ENCODE data around the gene EPM2A.
"Not testable (repeated sequence)": the region's sequence is repeated elsewhere in the genome, so short reads cannot be mapped to it uniquely, and the experiment has no call there.

EPM2A gene

DNA sequence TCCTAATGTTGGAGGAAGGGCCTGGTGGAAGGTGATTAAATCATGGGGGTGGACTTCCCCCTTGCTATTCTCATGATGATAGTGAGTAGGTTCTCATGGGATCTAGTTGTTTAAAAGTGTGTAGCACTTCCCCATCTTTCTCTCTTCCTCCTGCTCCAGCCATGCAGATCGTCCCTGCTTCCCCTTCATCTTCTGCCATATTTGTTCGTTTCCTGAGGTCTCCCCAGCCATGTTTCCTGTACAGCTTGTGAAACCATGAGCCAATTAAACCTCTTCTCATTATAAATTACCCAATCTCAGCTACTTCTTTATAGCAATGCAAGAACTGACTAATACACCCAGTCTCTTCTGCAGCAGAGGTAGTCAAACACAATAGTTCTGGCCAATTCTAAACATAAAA lies 5.4 kb downstream of the EPM2A start:
- DNase-seq (ENCODE audit: low spot score): no peak

DNA sequence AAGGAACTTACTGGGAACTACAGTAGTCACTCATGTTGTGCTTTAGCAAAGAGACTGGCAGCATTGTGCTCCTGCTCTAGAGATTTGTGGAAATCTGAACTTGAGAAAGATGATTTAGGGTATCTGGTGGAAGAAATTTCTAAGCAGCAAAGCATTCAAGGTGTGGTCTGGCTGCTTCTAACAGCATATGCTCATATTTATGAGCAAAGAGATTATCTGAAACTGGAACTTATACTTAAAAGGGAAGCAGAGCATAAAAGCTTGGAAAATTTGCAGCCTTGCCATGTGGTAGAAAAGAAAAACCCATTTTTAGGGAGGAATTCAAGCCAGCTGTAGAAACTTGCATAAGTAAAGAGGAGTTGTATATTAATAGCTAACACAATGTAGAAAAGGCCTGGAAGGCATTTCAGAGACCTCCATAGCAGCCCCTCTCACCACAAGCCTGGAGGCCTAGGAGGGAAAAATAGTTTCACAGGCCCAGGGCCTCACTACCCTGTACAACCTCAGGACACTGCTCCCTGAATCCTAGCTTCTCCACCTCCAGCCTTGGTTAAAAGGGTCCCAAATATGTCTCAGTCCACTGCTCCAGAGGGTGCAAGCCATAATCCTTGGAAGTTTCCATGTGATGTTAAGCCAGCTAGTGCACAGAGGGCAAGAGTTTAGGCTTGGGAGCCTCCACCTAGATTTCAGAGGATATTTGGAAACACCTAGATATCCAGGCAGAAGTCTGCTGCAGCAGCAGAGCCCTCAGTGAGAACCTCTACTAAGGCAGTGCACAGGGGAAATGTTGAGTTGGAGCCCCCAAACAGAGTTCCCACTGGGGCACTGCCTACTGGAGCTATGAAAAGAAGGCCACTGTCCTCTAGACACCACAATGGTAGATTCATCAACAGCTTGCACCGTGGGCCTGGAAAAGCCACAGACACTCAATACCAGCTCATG lies 6.6 kb downstream of the EPM2A start:
- DNase-seq (ENCODE audit: low spot score): no peak

DNA sequence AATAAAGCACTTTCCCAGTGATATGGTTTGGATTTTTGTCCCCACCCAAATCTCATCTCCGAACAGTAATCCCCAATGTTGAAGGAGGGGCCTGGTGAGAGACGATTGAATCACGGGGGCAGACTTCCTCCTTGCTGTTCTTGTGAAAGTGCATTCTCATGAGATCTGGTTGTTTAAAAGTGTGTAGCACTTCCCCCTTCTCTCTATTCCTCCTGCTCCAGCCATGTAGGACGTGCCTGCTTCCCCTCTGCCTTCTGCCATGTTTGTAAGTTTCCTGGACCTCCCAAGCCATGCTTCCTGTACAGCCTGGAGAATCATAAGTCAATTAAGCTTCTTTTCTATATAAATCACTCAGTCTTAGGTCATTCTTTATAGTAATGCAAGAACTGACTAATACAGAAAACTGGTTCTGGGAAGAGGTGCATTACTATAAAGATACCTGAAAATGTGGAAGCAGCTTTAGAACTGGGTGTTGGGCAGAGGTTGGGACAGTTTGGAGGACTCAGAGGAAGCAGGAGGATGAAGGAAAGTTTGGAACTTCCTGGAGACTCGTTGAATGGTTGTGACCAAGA lies 7.4 kb downstream of the EPM2A start:
- DNase-seq (ENCODE audit: low spot score): no peak

DNA sequence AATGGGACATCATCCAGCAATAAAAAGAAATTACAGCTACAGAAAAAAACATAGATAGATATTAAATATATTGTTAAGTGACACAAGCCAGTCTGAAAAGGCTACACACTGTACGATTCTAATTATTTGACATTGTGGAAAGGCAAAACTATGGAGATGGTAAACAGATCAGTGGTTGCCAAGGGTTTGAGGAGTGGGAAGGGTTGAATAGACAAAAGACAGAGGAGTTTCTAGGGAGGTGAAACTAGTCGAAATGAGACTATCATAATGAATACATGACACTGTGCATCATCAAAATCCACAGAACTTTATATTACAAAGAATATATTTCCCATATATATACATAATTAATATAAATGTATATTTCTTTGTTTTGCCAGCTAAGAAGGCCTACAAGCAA lies 9.8 kb downstream of the EPM2A start:
- DNase-seq (ENCODE audit: low spot score): no peak

DNA sequence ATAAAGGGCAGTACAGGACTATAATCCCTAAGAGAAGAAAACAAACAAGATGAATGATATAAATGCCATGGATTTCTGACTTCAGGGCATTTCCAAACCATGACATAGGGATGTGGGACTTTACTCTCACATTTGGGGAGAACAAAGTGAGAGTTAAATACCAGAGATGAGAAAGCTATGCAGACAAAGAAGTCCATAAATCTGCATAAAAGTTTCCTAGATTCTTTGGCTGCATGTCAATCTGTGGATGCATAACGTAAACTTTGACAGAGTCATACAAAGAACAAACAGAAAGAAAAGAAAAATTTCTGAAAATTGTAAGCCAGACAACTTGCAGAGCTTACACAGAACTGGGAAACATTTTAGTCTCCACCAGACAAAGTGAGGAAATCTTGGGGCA lies 11.7 kb downstream of the EPM2A start:
- no peak for DNase-seq (ENCODE audit: low spot score)

DNA sequence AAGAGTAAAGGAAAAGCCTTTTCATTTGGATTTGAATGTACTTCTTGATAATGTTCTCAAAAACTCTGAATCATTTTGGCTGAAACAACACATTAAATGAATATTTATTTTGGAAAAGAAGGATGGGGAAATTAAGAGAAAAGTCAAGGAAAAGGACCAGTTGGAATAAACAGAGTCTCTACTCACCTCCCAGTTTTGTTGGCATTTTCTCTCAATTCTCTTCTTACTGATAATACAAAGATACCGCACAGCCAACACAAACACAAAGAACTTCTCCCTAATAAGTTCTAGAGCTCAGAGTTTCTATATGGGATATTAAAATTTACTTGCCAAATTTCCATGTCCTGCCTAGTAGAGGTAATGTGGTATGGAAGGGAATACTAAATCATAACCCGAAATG lies 13.1 kb downstream of the EPM2A start:
- no peak for DNase-seq (ENCODE audit: low spot score)

DNA sequence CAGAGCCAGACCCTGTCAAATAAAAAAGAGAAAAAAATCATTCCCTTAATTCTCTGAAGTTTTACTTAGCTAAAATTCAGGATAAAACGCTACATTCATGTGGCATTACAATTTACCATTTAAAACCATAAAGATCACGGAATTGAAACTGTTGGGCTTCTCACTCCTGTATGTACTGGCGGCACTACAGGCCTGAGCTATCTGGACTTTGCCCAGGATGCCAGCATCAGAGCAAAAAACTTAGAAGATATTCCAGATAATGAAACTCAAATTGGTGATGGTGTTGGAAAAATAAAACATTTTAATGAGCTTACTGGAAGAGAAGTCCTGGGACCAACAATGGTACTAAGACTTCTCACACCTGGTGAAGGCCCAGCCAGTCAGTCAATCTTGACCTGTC lies 14.2 kb downstream of the EPM2A start:
- no peak for DNase-seq (ENCODE audit: low spot score)

DNA sequence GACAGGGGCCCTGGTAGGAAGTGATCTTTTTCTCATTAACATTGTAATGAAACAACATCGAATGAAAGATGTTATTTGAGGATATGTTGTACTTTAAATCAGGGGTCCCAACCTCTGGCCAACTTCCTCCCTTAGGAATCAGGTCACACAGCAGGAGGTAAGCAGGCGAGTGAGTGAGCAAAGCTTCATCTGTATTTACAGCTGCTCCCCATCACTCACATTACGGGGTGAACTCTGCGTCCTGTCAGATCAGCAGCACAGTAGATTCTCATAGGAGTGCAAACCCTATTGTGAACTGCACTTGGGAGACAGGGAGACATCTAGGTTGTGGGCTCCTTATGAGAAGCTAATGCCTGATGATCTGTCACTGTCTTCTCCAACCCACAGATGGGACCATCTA lies 19.9 kb downstream of the EPM2A start:
- DNase-seq (ENCODE audit: low spot score): no peak

DNA sequence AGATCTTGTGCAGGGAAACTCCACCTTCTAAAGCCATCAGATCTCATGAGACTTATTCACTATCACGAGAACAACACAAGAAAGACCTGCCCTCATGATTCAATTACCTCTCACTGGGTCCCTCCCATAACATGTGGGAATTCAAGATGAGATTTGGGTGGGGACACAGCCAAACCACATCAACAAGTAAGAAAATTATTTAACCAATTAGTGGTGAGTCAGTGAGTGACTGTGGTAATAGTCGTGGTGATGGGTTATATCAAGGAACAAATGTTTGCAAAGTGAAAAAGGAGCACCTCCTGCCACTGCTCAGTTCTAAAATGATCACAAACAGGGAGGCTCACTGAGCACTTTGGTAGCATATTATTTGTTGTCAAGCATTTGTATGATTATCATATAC lies 20.6 kb downstream of the EPM2A start:
- DNase-seq (ENCODE audit: low spot score): no peak

DNA sequence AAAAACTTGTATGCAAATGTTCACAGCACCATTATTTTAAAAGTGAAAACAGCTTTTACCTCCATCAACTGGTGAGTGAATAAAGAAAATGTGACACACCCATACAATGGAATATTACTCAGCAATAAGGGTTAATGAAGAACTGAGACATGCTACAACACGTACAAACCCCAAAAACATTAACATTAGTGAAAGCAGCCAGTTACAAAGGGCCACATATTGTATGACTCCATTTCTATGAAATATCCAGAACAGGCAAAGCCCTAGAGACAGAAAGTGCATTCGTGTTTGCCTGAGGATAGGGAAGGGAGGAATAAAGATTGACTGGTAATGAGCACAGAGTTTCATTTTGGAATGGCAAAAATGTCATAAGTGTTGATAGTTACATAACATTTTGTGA lies 21.5 kb downstream of the EPM2A start:
- DNase-seq (ENCODE audit: low spot score): no peak

DNA sequence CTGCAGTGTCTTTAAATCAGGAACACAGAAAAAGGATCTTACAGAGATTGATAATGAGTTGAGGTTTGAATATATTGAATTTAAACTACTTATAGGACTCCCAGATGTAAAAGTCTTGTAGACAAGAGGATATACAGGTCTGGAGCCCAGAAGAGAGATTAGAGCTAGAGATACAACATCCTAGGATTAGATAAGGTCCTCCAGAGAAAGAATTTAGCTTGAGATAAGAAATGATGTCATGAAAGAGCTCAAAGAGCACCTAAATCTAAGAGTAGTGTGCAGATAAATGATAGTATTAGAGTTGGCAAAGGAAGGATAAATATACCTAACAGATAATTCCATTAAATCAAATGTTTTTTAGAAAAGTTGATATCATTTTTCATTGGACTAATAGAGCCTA lies 23.9 kb downstream of the EPM2A start:
- DNase-seq (ENCODE audit: low spot score): no peak

DNA sequence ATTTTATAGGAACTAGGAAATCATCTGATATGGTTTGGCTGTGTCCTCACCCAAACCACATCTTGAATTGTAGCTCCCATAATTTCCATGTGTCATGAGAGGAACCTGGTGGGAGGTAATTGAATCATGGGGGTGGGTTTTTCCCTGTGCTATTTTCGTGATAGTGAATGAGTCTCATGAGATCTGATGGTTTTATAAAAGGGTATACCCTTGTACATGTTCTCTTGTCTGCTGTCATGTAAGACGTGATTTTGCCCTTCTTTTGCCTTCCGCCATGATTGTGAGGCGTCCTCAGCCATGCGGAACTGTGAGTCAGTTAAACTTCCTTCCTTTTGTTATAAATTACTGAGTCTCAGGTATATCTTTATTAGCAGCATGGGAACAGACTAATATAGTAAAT lies 27.9 kb downstream of the EPM2A start:
- DNase-seq (ENCODE audit: low spot score): no peak

DNA sequence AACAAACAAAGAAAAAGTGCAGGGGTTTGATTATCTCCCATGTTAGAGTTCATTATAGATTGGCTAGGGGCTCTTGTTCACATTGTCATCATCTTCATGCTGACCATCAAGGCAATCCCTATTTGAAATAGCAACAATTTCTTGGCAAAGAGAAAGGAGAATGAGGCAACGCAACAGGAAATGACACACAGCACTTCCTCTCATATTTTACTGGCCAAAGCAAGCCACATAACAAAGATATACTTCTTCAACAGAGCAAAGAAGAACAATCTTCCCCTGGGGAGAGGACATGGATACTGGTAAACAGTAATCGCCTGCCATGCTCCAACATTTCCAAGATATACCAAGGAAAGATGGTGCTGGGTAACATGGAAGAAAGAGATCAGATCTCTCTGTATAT lies 29.8 kb downstream of the EPM2A start:
- DNase-seq (ENCODE audit: low spot score): peak; percentile 20

DNA sequence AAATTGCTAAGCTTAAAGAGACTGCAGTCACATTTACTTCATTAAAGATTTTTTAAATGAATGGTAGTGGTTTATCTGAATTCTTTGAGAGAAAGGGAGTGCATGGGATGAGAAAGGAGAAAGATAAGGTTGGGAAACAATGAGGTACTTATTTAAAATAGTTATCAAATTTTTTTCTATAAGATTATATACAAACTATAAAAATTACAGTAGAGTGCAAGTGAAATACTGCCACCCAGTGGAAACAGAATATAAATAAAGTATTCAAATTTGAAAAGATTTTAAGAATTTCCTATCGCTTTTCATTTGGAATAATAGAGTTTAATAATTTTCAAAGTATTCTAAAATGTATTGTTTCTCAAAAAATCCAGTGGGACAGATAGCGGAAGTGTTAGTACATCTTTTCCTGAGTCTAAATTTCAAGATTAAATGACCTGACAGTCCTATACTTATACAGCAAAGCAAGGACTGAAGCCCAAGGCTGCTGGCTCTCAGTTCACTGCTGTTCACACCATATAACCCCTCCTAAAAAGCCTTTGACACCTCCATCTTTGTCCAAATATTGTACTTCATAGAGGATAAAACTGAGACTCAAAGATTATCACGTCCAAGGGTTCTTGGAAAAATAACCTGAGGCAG lies 31.1 kb downstream of the EPM2A start:
- peak; percentile 29 for DNase-seq (ENCODE audit: low spot score)

DNA sequence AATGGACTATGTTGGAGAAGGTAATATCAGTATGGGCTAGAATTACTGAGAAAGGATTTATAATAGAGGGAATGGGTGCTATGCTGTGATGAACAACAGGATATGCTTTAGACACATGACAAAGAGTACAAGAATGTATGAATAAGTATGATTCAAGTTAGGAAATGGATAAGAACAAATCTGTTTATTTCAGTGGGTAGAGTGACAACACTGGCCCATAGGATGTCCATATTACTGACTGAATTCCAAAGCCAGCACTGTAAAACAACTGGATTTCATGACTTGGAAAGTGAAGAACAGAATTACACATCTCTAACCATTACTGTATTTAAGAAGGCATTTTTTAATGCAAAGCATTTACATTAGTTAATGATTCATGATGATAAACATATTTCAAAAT lies 35.9 kb downstream of the EPM2A start:
- DNase-seq (ENCODE audit: low spot score): peak; percentile 46

DNA sequence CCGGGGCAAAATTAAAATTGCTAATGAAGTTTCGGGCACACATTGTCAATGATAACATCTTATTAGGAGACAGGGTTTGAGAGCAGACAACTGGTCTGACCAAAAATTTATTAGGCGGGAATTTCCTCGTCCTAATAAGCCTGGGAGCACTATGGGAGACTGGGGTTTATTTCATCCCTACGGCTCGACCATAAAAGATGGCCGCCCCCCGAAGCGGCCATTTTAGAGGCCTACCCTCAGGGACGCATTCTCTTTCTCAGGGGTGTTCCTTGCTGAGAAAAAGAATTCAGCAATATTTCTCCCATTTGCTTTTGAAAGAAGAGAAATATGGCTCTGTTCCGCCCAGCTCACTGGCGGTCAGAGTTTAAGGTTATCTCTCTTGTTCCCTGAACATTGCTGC lies 37.9 kb downstream of the EPM2A start:
- DNase-seq (ENCODE audit: low spot score): not testable (repeated sequence)

DNA sequence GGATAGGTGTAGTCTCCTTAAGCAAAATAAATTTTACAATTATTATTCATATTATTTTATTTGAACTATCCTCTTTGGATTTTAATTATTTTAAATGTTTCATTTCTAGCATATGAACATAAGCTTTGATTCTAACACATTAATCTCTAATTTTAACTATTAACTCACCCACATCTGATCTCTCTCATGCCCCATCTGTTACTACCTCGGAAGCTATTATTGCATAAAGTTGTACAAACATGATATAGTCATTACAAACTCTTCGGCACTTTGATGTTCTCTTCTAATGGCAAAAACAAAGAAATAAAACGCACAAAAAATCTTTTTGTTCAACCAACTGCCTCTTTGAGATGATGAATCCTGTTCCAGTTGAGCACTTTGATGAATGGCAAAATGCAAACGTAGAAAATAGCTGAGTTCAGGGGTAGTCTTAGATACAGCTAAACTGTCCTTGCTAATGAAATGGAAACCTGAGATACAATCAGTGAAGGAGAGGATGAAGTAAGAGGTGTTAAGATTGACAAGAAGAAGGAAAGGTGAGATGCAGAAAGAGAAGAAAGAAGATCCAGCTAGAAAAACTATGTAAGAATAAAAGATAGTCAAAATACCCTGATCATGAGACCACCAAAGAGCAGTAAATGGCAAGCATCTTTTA lies 41.1 kb downstream of the EPM2A start:
- DNase-seq (ENCODE audit: low spot score): no peak

DNA sequence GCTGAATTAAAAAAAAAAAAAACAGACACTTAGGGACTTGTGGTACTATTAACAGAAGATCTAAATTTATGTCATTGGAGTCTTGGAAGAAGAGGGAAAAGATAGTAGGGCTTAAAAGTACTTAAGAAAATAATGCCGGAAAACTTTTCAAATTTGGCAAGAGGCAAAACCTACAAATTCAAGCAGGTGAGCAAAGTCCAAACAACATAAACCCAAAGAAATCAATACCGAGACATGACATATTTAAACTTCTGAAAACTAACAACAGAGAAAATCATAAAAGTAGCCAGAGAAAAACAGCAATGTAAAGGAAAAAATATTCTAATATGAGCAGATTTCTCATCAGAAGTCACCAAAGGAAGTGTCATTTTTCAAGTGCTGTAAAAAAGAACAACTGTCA lies 44.4 kb downstream of the EPM2A start:
- no peak for DNase-seq (ENCODE audit: low spot score)

DNA sequence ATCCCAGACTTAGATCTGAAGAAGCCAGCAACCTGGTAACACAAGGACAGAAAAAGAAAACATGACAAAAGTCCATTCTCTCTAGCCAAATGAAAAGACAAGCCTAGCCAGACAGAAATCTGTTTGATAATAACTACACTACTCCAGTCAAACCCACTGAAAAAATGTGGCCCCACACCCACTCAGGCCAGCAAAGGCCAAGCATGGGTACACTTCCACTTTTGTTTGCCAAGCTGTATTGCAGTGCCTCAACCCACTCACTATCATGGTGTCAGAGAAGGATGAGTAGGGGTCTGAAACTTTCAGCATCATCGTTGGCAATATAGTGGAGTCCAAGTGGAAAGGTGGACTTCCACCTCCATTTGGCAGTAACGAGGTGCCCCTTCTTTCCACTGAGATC lies 45.8 kb downstream of the EPM2A start:
- no peak for DNase-seq (ENCODE audit: low spot score)

DNA sequence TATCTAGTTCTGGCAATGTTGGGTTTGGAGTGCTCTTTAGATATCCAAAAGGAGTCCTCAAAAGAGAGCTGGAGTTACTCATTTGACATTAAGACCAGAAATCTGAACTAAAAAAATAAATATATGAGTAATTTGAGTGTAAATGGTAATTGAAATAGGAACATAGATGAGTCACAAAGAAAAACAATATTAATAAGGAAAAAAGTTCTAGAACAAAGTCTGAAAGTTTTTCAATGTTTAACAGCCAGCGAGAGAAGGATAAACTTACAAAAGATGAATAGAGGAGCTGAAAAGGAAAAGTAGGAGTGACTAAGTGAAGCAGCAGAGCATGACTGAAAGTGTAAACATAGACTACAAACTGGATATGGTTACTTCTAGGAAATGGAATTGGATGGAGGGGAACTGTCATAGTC lies 46.8 kb downstream of the EPM2A start:
- DNase-seq (ENCODE audit: low spot score): peak; percentile 5

DNA sequence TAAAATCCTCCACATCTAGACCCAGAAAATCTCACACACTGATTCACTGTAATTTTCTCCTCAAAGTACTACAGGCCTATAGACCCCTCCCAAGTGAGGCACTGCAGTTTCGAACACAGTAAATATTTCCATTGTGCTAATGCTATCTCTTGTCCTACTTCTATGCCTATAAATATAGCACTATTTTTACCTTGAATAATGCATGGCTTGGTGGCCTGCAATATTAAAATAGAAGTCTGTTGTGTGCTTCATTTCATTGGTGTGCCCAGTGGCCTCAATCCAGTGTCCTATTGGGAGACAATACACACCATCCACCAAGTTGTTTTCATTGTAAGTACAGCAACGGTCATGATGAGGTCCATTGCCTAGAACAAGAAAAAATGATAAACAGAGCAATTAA lies 49.4 kb downstream of the EPM2A start:
- no peak for DNase-seq (ENCODE audit: low spot score)

DNA sequence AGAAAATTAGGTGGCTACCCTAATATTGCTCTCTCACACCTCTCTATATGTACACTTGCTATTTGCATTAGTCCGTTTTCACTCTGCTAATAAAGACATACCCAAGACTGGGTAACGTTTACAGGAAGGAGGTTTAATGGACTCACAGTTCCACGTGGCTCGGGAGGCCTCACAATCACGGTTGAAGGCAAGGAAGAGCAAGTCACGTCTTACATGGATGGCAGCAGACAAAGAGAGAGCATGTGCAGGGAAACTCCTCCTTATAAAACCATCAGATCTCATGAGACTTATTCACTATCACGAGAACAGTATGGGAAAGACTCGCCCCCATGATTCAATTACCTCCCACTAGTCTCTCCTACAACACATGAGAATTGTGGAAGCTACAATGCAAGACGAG lies 53.4 kb downstream of the EPM2A start:
- DNase-seq (ENCODE audit: low spot score): no peak

DNA sequence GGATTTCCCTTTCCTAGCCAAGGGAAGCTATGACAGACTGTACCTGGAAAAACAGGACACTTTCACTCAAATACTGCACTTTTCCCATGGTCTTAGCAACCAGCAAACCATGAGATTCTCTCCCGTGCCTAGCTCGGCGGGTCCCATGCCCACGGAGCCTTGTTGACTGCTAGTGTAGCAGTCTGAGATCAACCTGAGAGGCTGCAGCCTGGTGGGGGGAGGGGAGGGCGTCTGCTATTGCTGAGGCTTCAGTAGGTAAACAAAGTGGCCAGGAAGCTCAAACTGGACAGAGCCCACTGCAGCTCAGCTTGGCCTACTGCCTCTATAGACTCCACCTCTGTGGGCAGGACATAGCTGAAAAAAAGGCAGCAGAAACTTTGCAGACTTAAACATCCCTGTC lies 61.8 kb downstream of the EPM2A start:
- no peak for DNase-seq (ENCODE audit: low spot score)

Data from GM03348 (cell line).